Hepatocyte (in vitro differentiated cells): ENCODE results near the gene KCNK6. TPM values are rescaled to one million over a fixed set of nuclear protein-coding genes. Genes with fewer than 3 reads are reported as not detected.
A peak's percentile ranks its signal among the peaks of the same experiment; 100 is the strongest.

Experiments used
- DNase-seq: peaks from one replicate; pipeline ENCODE4 v3.0.0-alpha.2; 2016; ENCODE audit warnings: low spot score
- H2AFZ ChIP-seq: fragments of 200-600 bp; sonication (generic); 2 replicates; pipeline ENCODE4 v1.6.0; 2016; ENCODE audit warnings: antibody characterized with exemption, mild to moderate bottlenecking
- H3K27ac ChIP-seq: fragments of 200-600 bp; sonication (generic); 2 replicates; pipeline ENCODE4 v1.5.1; 2016; ENCODE audit warnings: mild to moderate bottlenecking
- H3K27me3 ChIP-seq: fragments of 200-600 bp; sonication (generic); 2 replicates; pipeline ENCODE4 v1.6.1; 2016
- H3K36me3 ChIP-seq: fragments of 200-600 bp; sonication (generic); replicated peaks from 2 replicates; pipeline ENCODE4 v1.5.1; 2016; ENCODE audit warnings: low read depth; ENCODE audit not compliant: insufficient read depth
- H3K4me1 ChIP-seq: fragments of 200-600 bp; sonication (generic); 2 replicates; pipeline ENCODE4 v1.5.1; 2016; ENCODE audit warnings: mild to moderate bottlenecking, moderate library complexity; ENCODE audit not compliant: insufficient read depth
- H3K4me2 ChIP-seq: fragments of 200-600 bp; sonication (generic); 2 replicates; pipeline ENCODE4 v1.6.0; 2016
- H3K4me3 ChIP-seq: fragments of 200-600 bp; sonication (generic); 2 replicates; pipeline ENCODE4 v1.5.1; 2016; ENCODE audit warnings: mild to moderate bottlenecking
- H3K79me2 ChIP-seq: fragments of 200-600 bp; sonication (generic); 2 replicates; pipeline ENCODE4 v1.6.0; 2017; ENCODE audit warnings: mild to moderate bottlenecking
- H3K9me2 ChIP-seq: fragments of 200-600 bp; sonication (generic); replicated peaks from 2 replicates; pipeline ENCODE4 v1.6.0; 2017; ENCODE audit warnings: mild to moderate bottlenecking; ENCODE audit not compliant: insufficient read depth
- H3K9me3 ChIP-seq: fragments of 200-600 bp; sonication (generic); 2 replicates; pipeline ENCODE4 v1.5.1; 2016; ENCODE audit warnings: low read depth, mild to moderate bottlenecking
- H4K20me1 ChIP-seq: fragments of 200-600 bp; sonication (generic); 2 replicates; pipeline ENCODE4 v1.6.0; 2016; ENCODE audit warnings: mild to moderate bottlenecking; ENCODE audit not compliant: insufficient read depth, poor library complexity, severe bottlenecking
- EZH2 ChIP-seq: fragments of 200-600 bp; sonication (generic); IDR thresholded peaks from 2 replicates; pipeline ENCODE4 v1.6.1; 2016; ENCODE audit warnings: antibody characterized with exemption, mild to moderate bottlenecking, borderline replicate concordance
- EZH2phosphoT487 ChIP-seq: fragments of 200-600 bp; sonication (generic); IDR thresholded peaks from one replicate; pipeline ENCODE4 v1.6.1; 2018; ENCODE audit warnings: antibody characterized with exemption, mild to moderate bottlenecking, low read depth, moderate library complexity; ENCODE audit not compliant: unreplicated experiment, severe bottlenecking
- WGBS: methylation state at CpG from one replicate; pipeline ENCODE4 v1.1.6; 2016; ENCODE audit warnings: low lambda C conversion rate; ENCODE audit errors: missing lambda C conversion rate; 5-methylcytosine and 5-hydroxymethylcytosine counted together
- polyA plus RNA-seq: library from polyadenylated mRNA; unstranded; fragments of >200 nt; fragmentation: Nextera tagmentation; extraction: Ambion mirVana; gene quantifications from 2 replicates; pipeline ENCODE4 v1.2.1, GENCODE V29; 2016
- total RNA-seq: library from RNA; depleted of rRNA; stranded (reverse); fragments of >200 nt; gene quantifications from 2 replicates; pipeline ENCODE4 v1.2.3, GENCODE V29; 2014
- TF ChIP-seq, protein P1 (sequence below): fragments of 200-600 bp; sonication (generic); IDR thresholded peaks from 2 replicates; pipeline ENCODE4 v1.5.1; 2016; ENCODE audit warnings: antibody characterized with exemption, mild to moderate bottlenecking; ENCODE audit not compliant: poor library complexity

The KCNK6 gene
- total and polyA plus RNA-seq, 2 experiments from 2014 or later: 9.0 to 16.0 TPM

DNA sequence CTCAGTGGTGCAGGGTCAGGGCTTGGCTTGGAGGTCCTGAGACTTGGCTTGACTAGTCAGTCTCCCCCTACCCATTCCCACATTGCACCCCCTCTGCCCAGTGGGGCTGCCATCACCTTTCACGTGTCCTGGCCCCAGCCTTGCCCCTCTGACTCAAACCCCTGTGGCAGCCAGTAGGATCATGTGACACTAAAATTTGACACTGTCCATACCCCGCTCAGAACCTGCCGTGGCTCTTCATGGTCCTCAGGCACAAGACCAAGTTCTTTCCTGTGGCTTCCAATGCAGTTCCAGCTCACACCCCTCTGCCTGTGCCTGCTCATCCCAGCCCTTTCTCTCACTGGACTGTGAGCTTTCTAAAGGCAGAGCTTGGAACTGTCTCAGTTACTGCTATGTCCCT, 56.9 kb downstream of the KCNK6 start:
- TF ChIP-seq EZH2phosphoT487: no peak
- TF ChIP-seq EZH2: no peak
- TF ChIP-seq, protein P1, sequence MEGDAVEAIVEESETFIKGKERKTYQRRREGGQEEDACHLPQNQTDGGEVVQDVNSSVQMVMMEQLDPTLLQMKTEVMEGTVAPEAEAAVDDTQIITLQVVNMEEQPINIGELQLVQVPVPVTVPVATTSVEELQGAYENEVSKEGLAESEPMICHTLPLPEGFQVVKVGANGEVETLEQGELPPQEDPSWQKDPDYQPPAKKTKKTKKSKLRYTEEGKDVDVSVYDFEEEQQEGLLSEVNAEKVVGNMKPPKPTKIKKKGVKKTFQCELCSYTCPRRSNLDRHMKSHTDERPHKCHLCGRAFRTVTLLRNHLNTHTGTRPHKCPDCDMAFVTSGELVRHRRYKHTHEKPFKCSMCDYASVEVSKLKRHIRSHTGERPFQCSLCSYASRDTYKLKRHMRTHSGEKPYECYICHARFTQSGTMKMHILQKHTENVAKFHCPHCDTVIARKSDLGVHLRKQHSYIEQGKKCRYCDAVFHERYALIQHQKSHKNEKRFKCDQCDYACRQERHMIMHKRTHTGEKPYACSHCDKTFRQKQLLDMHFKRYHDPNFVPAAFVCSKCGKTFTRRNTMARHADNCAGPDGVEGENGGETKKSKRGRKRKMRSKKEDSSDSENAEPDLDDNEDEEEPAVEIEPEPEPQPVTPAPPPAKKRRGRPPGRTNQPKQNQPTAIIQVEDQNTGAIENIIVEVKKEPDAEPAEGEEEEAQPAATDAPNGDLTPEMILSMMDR: no peak
- no peak overlapping the region for H3K27ac ChIP-seq
- 77% methylated on average over 3 of the region's 3 CpGs for WGBS
- H3K9me2 ChIP-seq: no peaks in the 10 kb centered on the region
- DNase-seq: no peak
- H2AFZ ChIP-seq: no peak overlapping the region
- no peaks in the 10 kb centered on the region for H3K27me3 ChIP-seq
- no peaks in the 10 kb centered on the region for H3K36me3 ChIP-seq
- no peak overlapping the region for H3K4me3 ChIP-seq
- peaks cover 28% of the 10 kb centered on the region for H4K20me1 ChIP-seq
- peaks cover 44% of the 10 kb centered on the region for H3K79me2 ChIP-seq
- H3K9me3 ChIP-seq: no peaks in the 10 kb centered on the region
- peak overlapping the region; percentile 94 for H3K4me2 ChIP-seq
- peaks cover 10% of the 10 kb centered on the region for H3K4me1 ChIP-seq

DNA sequence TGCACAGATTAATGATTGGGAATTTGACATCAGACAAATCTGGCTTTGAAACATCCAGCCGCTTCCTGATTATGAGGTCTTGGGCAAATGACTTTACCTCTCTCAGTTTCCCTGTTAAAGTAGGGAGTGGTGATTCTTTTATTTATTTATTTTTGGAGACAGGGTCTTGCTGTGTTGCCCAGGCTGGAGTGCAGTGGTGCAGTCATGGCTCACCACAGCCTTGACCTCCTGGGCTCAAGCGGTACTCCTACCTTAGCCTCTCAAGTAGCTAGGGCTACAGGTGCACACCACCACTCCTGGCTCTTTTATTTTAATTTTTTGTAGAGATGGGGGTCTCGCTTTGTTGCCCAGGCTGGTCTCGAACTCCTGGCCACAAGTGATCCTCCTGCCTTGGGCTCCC, 57.4 kb downstream of the KCNK6 start:
- no peak for TF ChIP-seq EZH2phosphoT487
- TF ChIP-seq EZH2: no peak
- TF ChIP-seq, protein P1: no peak
- Histone ChIP-seq H3K79me2 (peaks cover 44% of the 10 kb centered on the region), H2AFZ (no peak overlapping the region), H3K9me2 (no peaks in the 10 kb centered on the region), H3K9me3 (no peaks in the 10 kb centered on the region), H3K4me3 (no peak overlapping the region), H4K20me1 (peaks cover 28% of the 10 kb centered on the region), H3K36me3 (no peaks in the 10 kb centered on the region), H3K4me2 (peak overlapping the region; percentile 94), H3K4me1 (peaks cover 10% of the 10 kb centered on the region), H3K27me3 (no peaks in the 10 kb centered on the region), H3K27ac (no peak overlapping the region)
- WGBS: 99% methylated on average over 4 of the region's 4 CpGs
- no peak for DNase-seq

GRCh38 chr19:38378866-38379265, 59.2 kb downstream of the KCNK6 start:
- H3K4me2 ChIP-seq: no peak overlapping the region
- no peaks in the 10 kb centered on the region for H3K9me3 ChIP-seq
- H3K4me1 ChIP-seq: peaks cover 10% of the 10 kb centered on the region
- no peaks in the 10 kb centered on the region for H3K9me2 ChIP-seq
- peaks cover 44% of the 10 kb centered on the region for H3K79me2 ChIP-seq
- H3K27ac ChIP-seq: no peak overlapping the region
- TF ChIP-seq EZH2 (no peak), EZH2phosphoT487 (no peak)
- TF ChIP-seq, protein P1: no peak
- H3K4me3 ChIP-seq: no peak overlapping the region
- no peaks in the 10 kb centered on the region for H3K27me3 ChIP-seq
- DNase-seq: no peak
- no peaks in the 10 kb centered on the region for H3K36me3 ChIP-seq
- H2AFZ ChIP-seq: no peak overlapping the region
- H4K20me1 ChIP-seq: peaks cover 28% of the 10 kb centered on the region
- 98% methylated on average over 10 of the region's 10 CpGs for WGBS

GRCh38 chr19:38381138-38381537, 61.5 kb downstream of the KCNK6 start:
- no peak overlapping the region for H3K4me3 ChIP-seq
- H3K9me2 ChIP-seq: no peaks in the 10 kb centered on the region
- no peaks in the 10 kb centered on the region for H3K36me3 ChIP-seq
- H3K4me2 ChIP-seq: no peak overlapping the region
- H3K9me3 ChIP-seq: no peaks in the 10 kb centered on the region
- no peaks in the 10 kb centered on the region for H3K27me3 ChIP-seq
- H4K20me1 ChIP-seq: peaks cover 26% of the 10 kb centered on the region
- H3K79me2 ChIP-seq: peaks cover 32% of the 10 kb centered on the region
- peaks cover 3% of the 10 kb centered on the region for H3K4me1 ChIP-seq
- no peak overlapping the region for H2AFZ ChIP-seq
- H3K27ac ChIP-seq: no peak overlapping the region
- 98% methylated on average over 9 of the region's 9 CpGs for WGBS
- DNase-seq: no peak
- TF ChIP-seq, protein P1: no peak
- TF ChIP-seq EZH2 (no peak), EZH2phosphoT487 (no peak)
